Measurements from ENCODE around the gene PAGE4. TPM values are rescaled to one million over a fixed set of nuclear protein-coding genes. Genes with fewer than 3 reads are reported as not detected.

Gene PAGE4
- total and polyA plus RNA-seq, 2 donors (not counting 1 experiment from before 2014, with no cell fraction given): not detected

- no peak overlapping the region for H2AFZ ChIP-seq (ENCODE audit: low read length)
Measured at GRCh38 chrX:49850028-49850427, 20.9 kb downstream of the PAGE4 start.

GRCh38 chrX:49853661-49854060, 24.6 kb downstream of the PAGE4 start:
- Histone ChIP-seq H3K27me3 (ENCODE audit: control insufficient read depth, insufficient read depth, low read length) (no peaks in the 10 kb centered on the region), H3K4me1 (ENCODE audit: control insufficient read depth, extremely low read depth, insufficient read depth, low read length) (no peaks in the 10 kb centered on the region), H3K9ac (ENCODE audit: insufficient read depth, low read length) (no peak overlapping the region), H2AFZ (ENCODE audit: low read length) (no peak overlapping the region), H3K4me2 (ENCODE audit: extremely low read depth, insufficient read depth, low read length) (no peak overlapping the region), H3K79me2 (ENCODE audit: control insufficient read depth, insufficient read depth, low read length) (no peaks in the 10 kb centered on the region), H4K20me1 (ENCODE audit: control insufficient read depth, extremely low read depth, insufficient read depth, low read length) (no peaks in the 10 kb centered on the region), H3K9me3 (ENCODE audit: control insufficient read depth, insufficient read depth, low read depth, low read length) (no peaks in the 10 kb centered on the region), H3K27ac (ENCODE audit: insufficient read depth, low read length) (no peak overlapping the region), H3K4me3 (replicated peaks in 1 of 4; ENCODE audit: control extremely low read depth in 1 of 4, insufficient read depth in 1 of 4, low read depth in 3 of 4, low read length in 4 of 4) (no peak overlapping the region), H3K36me3 (ENCODE audit: control insufficient read depth, insufficient read depth, low read length) (no peaks in the 10 kb centered on the region)
- DNase-seq (ENCODE audit: low read depth in 2 of 2): no peak
- no peak for TF ChIP-seq CTCF (conservative IDR thresholded peaks at IDR 0.05 in 1 of 2, IDR thresholded peaks at IDR 0.05 in 1 of 2; ENCODE audit: low read depth in 1 of 2, low read length in 2 of 2)
- TF ChIP-seq EZH2 (IDR thresholded peaks at IDR 0.05; ENCODE audit: low read length, missing control alignments): no peak

More at GRCh38 chrX:49850028-49850427, 20.9 kb downstream of the PAGE4 start:
- no peak overlapping the region for H3K4me3 ChIP-seq (replicated peaks in 1 of 4; ENCODE audit: control extremely low read depth in 1 of 4, insufficient read depth in 1 of 4, low read depth in 3 of 4, low read length in 4 of 4)
- H3K27me3 ChIP-seq (ENCODE audit: control insufficient read depth, insufficient read depth, low read length): no peaks in the 10 kb centered on the region
- H3K27ac ChIP-seq (ENCODE audit: insufficient read depth, low read length): no peak overlapping the region
- no peak overlapping the region for H3K4me2 ChIP-seq (ENCODE audit: extremely low read depth, insufficient read depth, low read length)
- no peaks in the 10 kb centered on the region for H3K36me3 ChIP-seq (ENCODE audit: control insufficient read depth, insufficient read depth, low read length)
- H3K4me1 ChIP-seq (ENCODE audit: control insufficient read depth, extremely low read depth, insufficient read depth, low read length): no peaks in the 10 kb centered on the region
- H3K9me3 ChIP-seq (ENCODE audit: control insufficient read depth, insufficient read depth, low read depth, low read length): no peaks in the 10 kb centered on the region
- no peaks in the 10 kb centered on the region for H3K79me2 ChIP-seq (ENCODE audit: control insufficient read depth, insufficient read depth, low read length)
- no peak for DNase-seq (ENCODE audit: low read depth in 2 of 2)
- no peaks in the 10 kb centered on the region for H4K20me1 ChIP-seq (ENCODE audit: control insufficient read depth, extremely low read depth, insufficient read depth, low read length)
- TF ChIP-seq EZH2 (IDR thresholded peaks at IDR 0.05; ENCODE audit: low read length, missing control alignments): no peak
- no peak for TF ChIP-seq CTCF (conservative IDR thresholded peaks at IDR 0.05 in 1 of 2, IDR thresholded peaks at IDR 0.05 in 1 of 2; ENCODE audit: low read depth in 1 of 2, low read length in 2 of 2)
- H3K9ac ChIP-seq (ENCODE audit: insufficient read depth, low read length): no peak overlapping the region

DNA sequence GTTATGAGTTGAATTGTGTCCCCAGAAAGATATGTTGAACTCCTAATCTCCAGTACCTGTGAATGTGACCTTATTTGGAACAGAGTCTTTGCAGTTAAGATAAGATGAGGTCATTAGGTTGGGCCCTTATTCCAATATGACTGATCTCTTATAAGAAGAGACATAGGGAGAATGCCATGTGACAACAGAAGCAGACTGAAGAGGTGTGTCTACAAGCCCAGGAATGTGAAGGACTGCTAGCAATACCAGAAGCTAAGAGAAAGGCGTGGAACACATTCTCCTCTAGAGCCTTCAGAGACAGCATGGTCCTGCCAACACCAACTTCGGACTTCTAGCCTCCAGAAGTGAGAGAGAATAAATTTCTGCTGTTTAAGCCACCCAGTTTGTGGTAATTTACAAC, 27.7 kb downstream of the PAGE4 start:
- no peak for DNase-seq (ENCODE audit: low read depth in 2 of 2)
- H3K27ac ChIP-seq (ENCODE audit: insufficient read depth, low read length): no peak overlapping the region
- no peak overlapping the region for H3K4me3 ChIP-seq (replicated peaks in 1 of 4; ENCODE audit: control extremely low read depth in 1 of 4, insufficient read depth in 1 of 4, low read depth in 3 of 4, low read length in 4 of 4)
- no peaks in the 10 kb centered on the region for H3K79me2 ChIP-seq (ENCODE audit: control insufficient read depth, insufficient read depth, low read length)
- H2AFZ ChIP-seq (ENCODE audit: low read length): no peak overlapping the region
- H3K9me3 ChIP-seq (ENCODE audit: control insufficient read depth, insufficient read depth, low read depth, low read length): no peaks in the 10 kb centered on the region
- H4K20me1 ChIP-seq (ENCODE audit: control insufficient read depth, extremely low read depth, insufficient read depth, low read length): no peaks in the 10 kb centered on the region
- no peak overlapping the region for H3K9ac ChIP-seq (ENCODE audit: insufficient read depth, low read length)
- H3K36me3 ChIP-seq (ENCODE audit: control insufficient read depth, insufficient read depth, low read length): no peaks in the 10 kb centered on the region
- no peak overlapping the region for H3K4me2 ChIP-seq (ENCODE audit: extremely low read depth, insufficient read depth, low read length)
- TF ChIP-seq EZH2 (IDR thresholded peaks at IDR 0.05; ENCODE audit: low read length, missing control alignments) (no peak), CTCF (conservative IDR thresholded peaks at IDR 0.05 in 1 of 2, IDR thresholded peaks at IDR 0.05 in 1 of 2; ENCODE audit: low read depth in 1 of 2, low read length in 2 of 2) (no peak)
- no peaks in the 10 kb centered on the region for H3K27me3 ChIP-seq (ENCODE audit: control insufficient read depth, insufficient read depth, low read length)
- H3K4me1 ChIP-seq (ENCODE audit: control insufficient read depth, extremely low read depth, insufficient read depth, low read length): no peaks in the 10 kb centered on the region
